ENCODE measurements around the gene MSH5. TPM values are rescaled to one million over a fixed set of nuclear protein-coding genes. Genes with fewer than 3 reads are reported as not detected.

MSH5 gene
- total and polyA plus RNA-seq, 9 of the 15 experiments (the other 6 are each of a cell fraction or from before 2014, with no cell fraction given) = 12.5 to 104 (median 46.6) TPM

GRCh38 chr6:31775633-31776484 is 36.1 kb downstream of the MSH5 start (continued):
- TF ChIP-seq POLR3G (IDR thresholded peaks at IDR 0.05; ENCODE audit: extremely low read depth, insufficient read length, insufficient replicate concordance) = no peak
- TF ChIP-seq ZNF140 (CRISPR knock-in tag; IDR thresholded peaks at IDR 0.05) = no peak
- no peak for TF ChIP-seq CHD2 (IDR thresholded peaks at IDR 0.05; ENCODE audit: low read depth, low read length)
- TF ChIP-seq, protein P1, sequence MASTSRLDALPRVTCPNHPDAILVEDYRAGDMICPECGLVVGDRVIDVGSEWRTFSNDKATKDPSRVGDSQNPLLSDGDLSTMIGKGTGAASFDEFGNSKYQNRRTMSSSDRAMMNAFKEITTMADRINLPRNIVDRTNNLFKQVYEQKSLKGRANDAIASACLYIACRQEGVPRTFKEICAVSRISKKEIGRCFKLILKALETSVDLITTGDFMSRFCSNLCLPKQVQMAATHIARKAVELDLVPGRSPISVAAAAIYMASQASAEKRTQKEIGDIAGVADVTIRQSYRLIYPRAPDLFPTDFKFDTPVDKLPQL (IDR thresholded peaks at IDR 0.05; ENCODE audit: extremely low read depth, insufficient read length) = no peak
- no peak for TF ChIP-seq GATA2 (CRISPR knock-in tag; IDR thresholded peaks at IDR 0.05)
- TF ChIP-seq ELK1 (CRISPR knock-in tag; IDR thresholded peaks at IDR 0.05) = no peak
- no peak for TF ChIP-seq NR2F6 (CRISPR knock-in tag; IDR thresholded peaks at IDR 0.05)
- no peak for TF ChIP-seq HNRNPH1 (optimal IDR thresholded peaks at IDR 0.05; ENCODE audit: low read depth, low read length)
- TF ChIP-seq SRSF3 (IDR thresholded peaks at IDR 0.05; ENCODE audit: insufficient read depth, low read length) = peak; percentile 8; the same call in 1 of the 2 replicates
- TF ChIP-seq, protein P2, sequence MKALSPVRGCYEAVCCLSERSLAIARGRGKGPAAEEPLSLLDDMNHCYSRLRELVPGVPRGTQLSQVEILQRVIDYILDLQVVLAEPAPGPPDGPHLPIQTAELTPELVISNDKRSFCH (CRISPR knock-in tag; IDR thresholded peaks at IDR 0.05) = no peak
- TF ChIP-seq, protein P2 (tag; IDR thresholded peaks at IDR 0.05) = peak; percentile 61; the same call in 1 of the 2 replicates
- TF ChIP-seq CLOCK (CRISPR knock-in tag; IDR thresholded peaks at IDR 0.05; ENCODE audit: borderline replicate concordance) = no peak
- TF ChIP-seq MAZ (CRISPR knock-in tag; conservative IDR thresholded peaks at IDR 0.05 in 1 of 2, IDR thresholded peaks at IDR 0.05 in 1 of 2) = 0 out of 4 replicates have a peak, but pooled peaks of 1 of the 2 experiments have one; percentile 34
- TF ChIP-seq RFX5 (IDR thresholded peaks at IDR 0.05; ENCODE audit: low read depth, low read length) = no peak
- TF ChIP-seq, protein P3, sequence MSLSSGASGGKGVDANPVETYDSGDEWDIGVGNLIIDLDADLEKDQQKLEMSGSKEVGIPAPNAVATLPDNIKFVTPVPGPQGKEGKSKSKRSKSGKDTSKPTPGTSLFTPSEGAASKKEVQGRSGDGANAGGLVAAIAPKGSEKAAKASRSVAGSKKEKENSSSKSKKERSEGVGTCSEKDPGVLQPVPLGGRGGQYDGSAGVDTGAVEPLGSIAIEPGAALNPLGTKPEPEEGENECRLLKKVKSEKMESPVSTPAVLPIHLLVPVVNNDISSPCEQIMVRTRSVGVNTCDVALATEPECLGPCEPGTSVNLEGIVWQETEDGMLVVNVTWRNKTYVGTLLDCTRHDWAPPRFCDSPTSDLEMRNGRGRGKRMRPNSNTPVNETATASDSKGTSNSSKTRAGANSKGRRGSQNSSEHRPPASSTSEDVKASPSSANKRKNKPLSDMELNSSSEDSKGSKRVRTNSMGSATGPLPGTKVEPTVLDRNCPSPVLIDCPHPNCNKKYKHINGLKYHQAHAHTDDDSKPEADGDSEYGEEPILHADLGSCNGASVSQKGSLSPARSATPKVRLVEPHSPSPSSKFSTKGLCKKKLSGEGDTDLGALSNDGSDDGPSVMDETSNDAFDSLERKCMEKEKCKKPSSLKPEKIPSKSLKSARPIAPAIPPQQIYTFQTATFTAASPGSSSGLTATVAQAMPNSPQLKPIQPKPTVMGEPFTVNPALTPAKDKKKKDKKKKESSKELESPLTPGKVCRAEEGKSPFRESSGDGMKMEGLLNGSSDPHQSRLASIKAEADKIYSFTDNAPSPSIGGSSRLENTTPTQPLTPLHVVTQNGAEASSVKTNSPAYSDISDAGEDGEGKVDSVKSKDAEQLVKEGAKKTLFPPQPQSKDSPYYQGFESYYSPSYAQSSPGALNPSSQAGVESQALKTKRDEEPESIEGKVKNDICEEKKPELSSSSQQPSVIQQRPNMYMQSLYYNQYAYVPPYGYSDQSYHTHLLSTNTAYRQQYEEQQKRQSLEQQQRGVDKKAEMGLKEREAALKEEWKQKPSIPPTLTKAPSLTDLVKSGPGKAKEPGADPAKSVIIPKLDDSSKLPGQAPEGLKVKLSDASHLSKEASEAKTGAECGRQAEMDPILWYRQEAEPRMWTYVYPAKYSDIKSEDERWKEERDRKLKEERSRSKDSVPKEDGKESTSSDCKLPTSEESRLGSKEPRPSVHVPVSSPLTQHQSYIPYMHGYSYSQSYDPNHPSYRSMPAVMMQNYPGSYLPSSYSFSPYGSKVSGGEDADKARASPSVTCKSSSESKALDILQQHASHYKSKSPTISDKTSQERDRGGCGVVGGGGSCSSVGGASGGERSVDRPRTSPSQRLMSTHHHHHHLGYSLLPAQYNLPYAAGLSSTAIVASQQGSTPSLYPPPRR (CRISPR knock-in tag; IDR thresholded peaks at IDR 0.05; ENCODE audit: borderline replicate concordance) = 0 out of 2 replicates have a peak, but pooled peaks have one; percentile 16
- TF ChIP-seq TGIF2 (CRISPR knock-in tag; IDR thresholded peaks at IDR 0.05) = no peak
